K562 (cell line): ENCODE measurements around the gene TEKT2. TPM values are rescaled to one million over a fixed set of nuclear protein-coding genes. Genes with fewer than 3 reads are reported as not detected.

ENCODE experiments used
- MYBL2 ChIP-seq, 2 experiments: fragments of 450-650 bp in 1 of 2; sonication (generic) in 1 of 2; formaldehyde crosslinking in 1 of 2; IDR thresholded peaks; 2 replicates each; pipeline versions ENCODE4 v1.6.1 to v1.8.1; 2017 to 2022; ENCODE audit warnings: borderline replicate concordance in 1 of 2, inconsistent platforms in 1 of 2, low read depth in 1 of 2, mild to moderate bottlenecking in 1 of 2, missing genetic modification reagents in 1 of 2, moderate library complexity in 1 of 2
- NFRKB ChIP-seq: fragments of 450-650 bp; IDR thresholded peaks from 2 replicates; pipeline ENCODE4 v1.6.1; 2016; ENCODE audit warnings: low read depth
- NR2C1 ChIP-seq, 2 experiments: fragments of 450-650 bp; IDR thresholded peaks; 2 replicates each; pipeline ENCODE4 v1.6.1; 2017; ENCODE audit warnings: mild to moderate bottlenecking in 2 of 2, antibody characterized with exemption in 1 of 2, inconsistent platforms in 1 of 2, missing compliant biosample characterization in 1 of 2, missing genetic modification characterization in 1 of 2
- NR2C2 ChIP-seq, 2 experiments: fragments of 200-800 bp in 1 of 2; sonication (Bioruptor generic) in 1 of 2; sonication (generic) in 1 of 2; formaldehyde crosslinking in 1 of 2; IDR thresholded peaks; 2 replicates each; pipeline versions ENCODE4 v1.6.1 to v1.8.0; 2016 to 2022; ENCODE audit warnings: mild to moderate bottlenecking in 1 of 2, missing compliant biosample characterization in 1 of 2, missing genetic modification characterization in 1 of 2, missing genetic modification reagents in 1 of 2
- NR4A1 ChIP-seq, 2 experiments: fragments of 250-450 bp in 1 of 2; fragments of 450-650 bp in 1 of 2; sonication (Bioruptor Pico) in 1 of 2; IDR thresholded peaks; 2 replicates each; pipeline versions ENCODE4 v1.4.0 to v1.6.1; 2016 to 2020; ENCODE audit warnings: mild to moderate bottlenecking in 2 of 2, missing compliant biosample characterization in 1 of 2, missing genetic modification characterization in 1 of 2, moderate library complexity in 1 of 2
- PHF20 ChIP-seq: fragments of 450-650 bp; IDR thresholded peaks from 2 replicates; pipeline ENCODE4 v1.6.1; 2018; ENCODE audit not compliant: partially characterized antibody
- POLR2H ChIP-seq: IDR thresholded peaks from 2 replicates; pipeline ENCODE4 v1.6.1; 2016; ENCODE audit warnings: missing genetic modification characterization, low read depth, mild to moderate bottlenecking, control low read depth, missing compliant biosample characterization, moderate library complexity
- RBM22 ChIP-seq: fragments of 200-400 bp; formaldehyde crosslinking; IDR thresholded peaks from 2 replicates; pipeline ENCODE4 v1.6.1; 2018; ENCODE audit warnings: low read length, low read depth; ENCODE audit not compliant: poor library complexity, severe bottlenecking
- SPI1 ChIP-seq: IDR thresholded peaks from 2 replicates; pipeline ENCODE4 v1.6.1; 2011; ENCODE audit warnings: low read depth, low read length, control low read depth, borderline replicate concordance
- TCF7L2 ChIP-seq: fragments of 150-350 bp; IDR thresholded peaks from 2 replicates; pipeline ENCODE4 v1.6.1; 2016; ENCODE audit warnings: low read depth, mild to moderate bottlenecking, low read length, moderate library complexity
- TSC22D4 ChIP-seq: fragments of 450-650 bp; IDR thresholded peaks from 2 replicates; pipeline ENCODE4 v1.6.1; 2016; ENCODE audit warnings: missing genetic modification characterization, missing biosample characterization, control low read depth
- ZNF384 ChIP-seq: IDR thresholded peaks from 2 replicates; pipeline ENCODE4 v1.6.1; 2012; ENCODE audit warnings: low read depth, low read length, improper control_type of control experiment
- polyA plus RNA-seq, 8 experiments: library from polyadenylated mRNA; depleted of rRNA in 4 of 8; stranded (reverse) in 5 of 8; unstranded in 3 of 8; fragments of >200 nt; fragmentation: Nextera tagmentation in 2 of 8; fragmentation: Illumina TruSeq in 1 of 8; extraction: Ambion mirVana in 2 of 8; extraction: Trizol in 1 of 8; gene quantifications; 2 replicates each; pipeline versions ENCODE4 v1.2.1 to v1.2.3, GENCODE V29; 2011 to 2014; ENCODE audit warnings: inconsistent platforms in 1 of 8, missing spikeins in 1 of 8
- total RNA-seq, 7 experiments: library from RNA; depleted of rRNA in 6 of 7; stranded (reverse); fragments of >200 nt in 6 of 7; fragmentation: Illumina TruSeq in 2 of 7; extraction: Trizol in 2 of 7; gene quantifications; 2 replicates each; pipeline versions ENCODE4 v1.2.1 to v1.2.3, GENCODE V29; 2011 to 2021; ENCODE audit warnings: low replicate concordance in 1 of 7
- TF ChIP-seq, protein P1 (sequence below): IDR thresholded peaks from 2 replicates; pipeline ENCODE4 v1.6.1; 2014; ENCODE audit warnings: antibody characterized with exemption
- TF ChIP-seq, protein P2 (sequence below), 3 experiments: IDR thresholded peaks in 2 of 3; conservative IDR thresholded peaks in 1 of 3; 2 replicates each; pipeline ENCODE4 v1.5.1; 2011 to 2012; ENCODE audit warnings: low read length in 3 of 3, mild to moderate bottlenecking in 3 of 3, control low read depth in 2 of 3, improper control_type of control experiment in 1 of 3, inconsistent platforms in 1 of 3, low read depth in 1 of 3, mixed read lengths in 1 of 3, moderate library complexity in 1 of 3; ENCODE audit not compliant: insufficient read depth in 2 of 3
- TF ChIP-seq, protein P3 (sequence below): fragments of 250-450 bp; sonication (Bioruptor Pico); IDR thresholded peaks from 2 replicates; pipeline ENCODE4 v1.4.0; 2020; ENCODE audit warnings: mild to moderate bottlenecking, moderate library complexity, borderline replicate concordance
- TF ChIP-seq, protein P4 (sequence below): sonication (generic); formaldehyde crosslinking; IDR thresholded peaks from 2 replicates; pipeline ENCODE4 v1.8.0; 2022; ENCODE audit warnings: missing genetic modification reagents, mild to moderate bottlenecking, borderline replicate concordance

Gene TEKT2
- total and polyA plus RNA-seq, 9 of the 15 experiments (the other 6 are each of a cell fraction or from before 2014, with no cell fraction given): 0.06 to 0.94 (median 0.30) TPM; not detected in 1

DNA sequence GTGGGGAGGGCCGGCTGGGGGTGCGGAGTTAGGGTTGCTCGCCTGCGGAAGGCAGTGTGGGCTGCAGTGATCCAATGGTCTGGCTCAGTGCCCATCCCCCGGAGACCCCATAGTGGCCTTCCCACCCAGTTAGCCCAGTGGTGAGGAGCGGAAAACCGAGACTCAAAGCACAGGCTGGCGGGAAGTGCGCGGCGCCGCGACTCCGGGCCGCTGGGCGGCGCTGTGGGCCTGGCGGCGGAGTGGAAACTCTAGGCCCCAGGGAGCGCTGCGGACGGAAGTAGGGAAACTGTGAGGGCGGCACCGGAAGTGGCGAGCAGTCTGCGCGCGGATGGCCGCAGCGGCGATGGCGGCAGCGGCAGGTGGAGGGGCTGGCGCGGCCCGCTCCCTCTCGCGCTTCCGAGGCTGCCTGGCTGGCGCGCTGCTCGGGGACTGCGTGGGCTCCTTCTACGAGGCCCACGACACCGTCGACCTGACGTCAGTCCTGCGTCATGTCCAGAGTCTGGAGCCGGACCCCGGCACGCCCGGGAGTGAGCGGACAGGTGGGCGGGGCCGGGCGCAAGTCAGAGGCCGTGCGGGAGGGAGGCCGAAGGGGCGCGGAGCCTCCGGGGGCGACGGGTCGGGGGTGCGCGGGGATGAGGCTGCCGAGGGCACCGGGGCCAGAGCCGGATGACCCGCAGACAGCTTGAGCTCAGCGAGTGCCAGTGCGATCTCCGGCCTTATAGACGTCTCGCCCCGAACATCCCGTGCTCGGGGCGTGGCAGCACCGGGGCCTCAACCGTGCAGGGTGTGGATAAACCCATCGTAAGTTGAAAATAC is 4.9 kb downstream of the TEKT2 start, which contains the start of gene ADPRS (continued):
- TF ChIP-seq, protein P1, sequence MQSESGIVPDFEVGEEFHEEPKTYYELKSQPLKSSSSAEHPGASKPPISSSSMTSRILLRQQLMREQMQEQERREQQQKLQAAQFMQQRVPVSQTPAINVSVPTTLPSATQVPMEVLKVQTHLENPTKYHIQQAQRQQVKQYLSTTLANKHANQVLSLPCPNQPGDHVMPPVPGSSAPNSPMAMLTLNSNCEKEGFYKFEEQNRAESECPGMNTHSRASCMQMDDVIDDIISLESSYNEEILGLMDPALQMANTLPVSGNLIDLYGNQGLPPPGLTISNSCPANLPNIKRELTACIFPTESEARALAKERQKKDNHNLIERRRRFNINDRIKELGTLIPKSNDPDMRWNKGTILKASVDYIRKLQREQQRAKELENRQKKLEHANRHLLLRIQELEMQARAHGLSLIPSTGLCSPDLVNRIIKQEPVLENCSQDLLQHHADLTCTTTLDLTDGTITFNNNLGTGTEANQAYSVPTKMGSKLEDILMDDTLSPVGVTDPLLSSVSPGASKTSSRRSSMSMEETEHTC: peak; percentile 48; the same call in 1 of the 2 replicates
- TF ChIP-seq SPI1: peak; percentile 82
- peak; percentile 99 for TF ChIP-seq PHF20
- TF ChIP-seq NFRKB: 0 out of 2 replicates have a peak, but pooled peaks have one; percentile 47
- TF ChIP-seq, protein P2, sequence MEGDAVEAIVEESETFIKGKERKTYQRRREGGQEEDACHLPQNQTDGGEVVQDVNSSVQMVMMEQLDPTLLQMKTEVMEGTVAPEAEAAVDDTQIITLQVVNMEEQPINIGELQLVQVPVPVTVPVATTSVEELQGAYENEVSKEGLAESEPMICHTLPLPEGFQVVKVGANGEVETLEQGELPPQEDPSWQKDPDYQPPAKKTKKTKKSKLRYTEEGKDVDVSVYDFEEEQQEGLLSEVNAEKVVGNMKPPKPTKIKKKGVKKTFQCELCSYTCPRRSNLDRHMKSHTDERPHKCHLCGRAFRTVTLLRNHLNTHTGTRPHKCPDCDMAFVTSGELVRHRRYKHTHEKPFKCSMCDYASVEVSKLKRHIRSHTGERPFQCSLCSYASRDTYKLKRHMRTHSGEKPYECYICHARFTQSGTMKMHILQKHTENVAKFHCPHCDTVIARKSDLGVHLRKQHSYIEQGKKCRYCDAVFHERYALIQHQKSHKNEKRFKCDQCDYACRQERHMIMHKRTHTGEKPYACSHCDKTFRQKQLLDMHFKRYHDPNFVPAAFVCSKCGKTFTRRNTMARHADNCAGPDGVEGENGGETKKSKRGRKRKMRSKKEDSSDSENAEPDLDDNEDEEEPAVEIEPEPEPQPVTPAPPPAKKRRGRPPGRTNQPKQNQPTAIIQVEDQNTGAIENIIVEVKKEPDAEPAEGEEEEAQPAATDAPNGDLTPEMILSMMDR (IDR thresholded peaks at IDR 0.05 in 2 of 3, conservative IDR thresholded peaks at IDR 0.05 in 1 of 3; ENCODE audit: insufficient read depth in 2 of 3, low read depth in 1 of 3, low read length in 3 of 3): peak; percentile 97 to 99 (median 98)
- TF ChIP-seq TSC22D4 (tag): no peak
- peak; percentile 88 for TF ChIP-seq RBM22
- TF ChIP-seq NR2C2 (CRISPR knock-in tag; IDR thresholded peaks at IDR 0.05): peak; percentile 87
- TF ChIP-seq NR2C2 (tag; IDR thresholded peaks at IDR 0.05): peak; percentile 78
- TF ChIP-seq POLR2H (tag): no peak
- no peak for TF ChIP-seq MYBL2 (IDR thresholded peaks at IDR 0.05; ENCODE audit: low read depth)
- TF ChIP-seq MYBL2 (CRISPR knock-in tag; IDR thresholded peaks at IDR 0.05; ENCODE audit: borderline replicate concordance): no peak
- TF ChIP-seq, protein P3, sequence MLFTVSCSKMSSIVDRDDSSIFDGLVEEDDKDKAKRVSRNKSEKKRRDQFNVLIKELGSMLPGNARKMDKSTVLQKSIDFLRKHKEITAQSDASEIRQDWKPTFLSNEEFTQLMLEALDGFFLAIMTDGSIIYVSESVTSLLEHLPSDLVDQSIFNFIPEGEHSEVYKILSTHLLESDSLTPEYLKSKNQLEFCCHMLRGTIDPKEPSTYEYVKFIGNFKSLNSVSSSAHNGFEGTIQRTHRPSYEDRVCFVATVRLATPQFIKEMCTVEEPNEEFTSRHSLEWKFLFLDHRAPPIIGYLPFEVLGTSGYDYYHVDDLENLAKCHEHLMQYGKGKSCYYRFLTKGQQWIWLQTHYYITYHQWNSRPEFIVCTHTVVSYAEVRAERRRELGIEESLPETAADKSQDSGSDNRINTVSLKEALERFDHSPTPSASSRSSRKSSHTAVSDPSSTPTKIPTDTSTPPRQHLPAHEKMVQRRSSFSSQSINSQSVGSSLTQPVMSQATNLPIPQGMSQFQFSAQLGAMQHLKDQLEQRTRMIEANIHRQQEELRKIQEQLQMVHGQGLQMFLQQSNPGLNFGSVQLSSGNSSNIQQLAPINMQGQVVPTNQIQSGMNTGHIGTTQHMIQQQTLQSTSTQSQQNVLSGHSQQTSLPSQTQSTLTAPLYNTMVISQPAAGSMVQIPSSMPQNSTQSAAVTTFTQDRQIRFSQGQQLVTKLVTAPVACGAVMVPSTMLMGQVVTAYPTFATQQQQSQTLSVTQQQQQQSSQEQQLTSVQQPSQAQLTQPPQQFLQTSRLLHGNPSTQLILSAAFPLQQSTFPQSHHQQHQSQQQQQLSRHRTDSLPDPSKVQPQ (CRISPR knock-in tag): no peak
- TF ChIP-seq TCF7L2: no peak
- no peak for TF ChIP-seq ZNF384
- TF ChIP-seq NR4A1 (CRISPR knock-in tag; IDR thresholded peaks at IDR 0.05): no peak
- peak; percentile 77 for TF ChIP-seq NR4A1 (tag; IDR thresholded peaks at IDR 0.05)
- TF ChIP-seq, protein P4, sequence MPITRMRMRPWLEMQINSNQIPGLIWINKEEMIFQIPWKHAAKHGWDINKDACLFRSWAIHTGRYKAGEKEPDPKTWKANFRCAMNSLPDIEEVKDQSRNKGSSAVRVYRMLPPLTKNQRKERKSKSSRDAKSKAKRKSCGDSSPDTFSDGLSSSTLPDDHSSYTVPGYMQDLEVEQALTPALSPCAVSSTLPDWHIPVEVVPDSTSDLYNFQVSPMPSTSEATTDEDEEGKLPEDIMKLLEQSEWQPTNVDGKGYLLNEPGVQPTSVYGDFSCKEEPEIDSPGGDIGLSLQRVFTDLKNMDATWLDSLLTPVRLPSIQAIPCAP: no peak
- TF ChIP-seq NR2C1 (IDR thresholded peaks at IDR 0.05): no peak; the same call in 1 of the 2 replicates
- peak; percentile 53; the same call in 1 of the 2 replicates for TF ChIP-seq NR2C1 (tag; IDR thresholded peaks at IDR 0.05)
